Measurements from ENCODE around the gene PIK3C3.
"Not testable (repeated sequence)": the region's sequence is repeated elsewhere in the genome, so short reads cannot be mapped to it uniquely, and the experiment has no call there.

Gene PIK3C3

DNA sequence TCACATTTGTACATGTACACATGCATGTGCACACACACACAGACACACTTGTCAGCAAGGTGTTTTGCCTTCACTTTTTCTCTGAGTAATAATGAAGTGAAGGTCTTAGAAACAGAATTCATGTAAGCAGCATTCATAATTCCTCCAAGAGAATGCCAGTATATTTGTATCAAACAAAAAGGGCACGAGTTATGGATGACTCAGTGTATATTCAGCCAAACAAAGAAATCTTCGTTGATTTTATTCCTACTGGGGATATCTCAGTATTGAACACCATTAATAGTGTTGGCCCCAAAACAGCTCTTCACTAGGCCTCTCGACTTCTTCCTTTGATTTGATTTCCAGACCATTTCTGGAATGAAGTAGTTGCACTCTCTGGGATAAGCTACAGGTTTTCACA, 125.3 kb downstream of the PIK3C3 start:
- DNase-seq: no peak

DNA sequence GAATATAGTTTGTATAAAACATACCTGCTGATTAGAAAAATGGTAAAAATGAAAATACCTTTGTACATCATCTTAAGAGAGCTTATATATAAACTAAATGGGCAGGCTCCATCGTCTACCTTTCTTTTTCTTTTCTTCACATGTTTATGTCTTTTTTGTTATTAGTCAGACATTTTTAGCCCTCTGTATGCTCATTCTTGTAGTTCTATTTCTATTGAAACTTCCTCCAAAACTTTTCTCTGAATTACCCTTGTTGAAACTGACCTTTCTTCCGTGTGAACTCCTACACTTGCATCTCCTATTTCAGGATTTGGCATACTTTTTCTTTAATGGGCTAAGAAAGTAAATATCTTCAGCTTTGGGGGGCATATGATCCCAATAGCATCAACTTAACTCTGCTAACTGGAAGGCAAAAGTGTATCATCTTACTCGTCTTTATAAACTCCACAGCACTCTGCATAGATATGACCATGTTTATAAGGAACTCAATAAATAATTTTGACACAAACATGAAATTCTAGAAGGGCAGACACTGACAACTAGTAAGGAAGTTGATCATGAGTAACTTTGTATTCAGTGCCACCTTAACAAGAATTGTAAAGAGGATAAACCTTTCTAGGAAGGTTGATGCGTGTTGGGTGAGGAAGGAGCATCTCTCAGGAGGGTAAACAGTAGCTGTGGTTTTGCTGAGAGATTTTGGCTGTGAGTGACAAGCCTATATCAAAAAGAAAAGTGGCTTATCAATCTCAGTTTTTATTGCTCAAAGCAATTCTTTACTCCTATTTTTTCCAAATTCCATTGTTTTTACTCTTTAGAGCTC, 127.6 kb downstream of the PIK3C3 start:
- no peak for DNase-seq

DNA sequence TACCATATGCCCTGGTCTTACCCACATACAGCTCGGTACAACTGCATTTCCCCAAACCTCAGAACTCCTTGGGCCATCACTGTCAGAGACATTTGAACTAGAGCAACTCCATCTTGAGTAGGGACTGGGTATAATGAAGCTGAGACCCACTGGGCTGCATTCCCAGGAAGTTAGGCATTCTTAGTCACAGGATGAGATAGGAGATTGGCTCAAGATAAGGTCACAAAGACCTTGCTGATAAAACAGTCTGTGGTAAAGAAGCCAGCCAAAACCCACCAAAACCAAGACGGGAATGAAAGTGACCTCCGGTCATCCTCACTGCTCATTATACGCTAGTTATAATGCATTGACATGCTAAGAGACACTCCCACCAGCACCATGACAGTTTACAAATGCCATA, 131.3 kb downstream of the PIK3C3 start:
- no peak for DNase-seq

DNA sequence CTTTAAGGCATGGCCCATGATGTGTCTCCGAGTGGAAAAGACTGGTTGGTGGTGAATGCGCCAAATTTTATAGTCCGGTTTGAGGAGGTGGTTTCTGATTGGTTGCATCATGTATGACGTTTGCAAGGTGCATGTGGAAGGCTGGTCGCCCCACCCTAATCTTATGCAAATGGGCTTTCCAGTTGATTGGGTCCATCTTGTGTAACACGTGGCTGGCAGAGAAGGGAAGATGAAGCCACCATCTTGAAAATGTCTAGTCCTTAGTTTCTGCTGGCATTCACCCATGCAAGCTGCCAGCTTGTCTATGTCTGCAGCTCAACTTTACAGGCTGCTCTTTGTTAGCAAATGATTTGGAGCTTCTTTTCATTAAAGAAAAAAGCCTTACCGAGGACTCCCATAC, 132.2 kb downstream of the PIK3C3 start:
- peak in 1 of 2 experiments; percentile 0 for DNase-seq

DNA sequence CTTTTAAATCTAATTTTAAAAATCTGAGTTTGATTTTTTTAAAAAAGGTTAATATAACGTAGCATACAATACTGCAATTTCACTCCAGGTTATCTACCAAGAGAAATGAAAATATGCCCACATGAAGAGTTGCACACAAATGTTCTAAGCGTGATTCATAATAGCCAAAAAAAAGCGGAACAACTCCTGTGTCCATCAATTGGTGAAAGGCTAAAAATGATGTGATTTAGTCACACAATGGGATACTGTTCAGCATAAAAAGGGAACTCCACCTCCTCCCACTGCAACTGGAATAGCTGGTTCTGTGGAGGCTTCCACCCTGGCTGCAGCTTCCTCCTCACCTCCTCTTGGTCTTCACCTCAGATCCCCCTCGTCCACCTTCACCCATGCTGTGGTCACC, 132.8 kb downstream of the PIK3C3 start:
- DNase-seq: no peak

DNA sequence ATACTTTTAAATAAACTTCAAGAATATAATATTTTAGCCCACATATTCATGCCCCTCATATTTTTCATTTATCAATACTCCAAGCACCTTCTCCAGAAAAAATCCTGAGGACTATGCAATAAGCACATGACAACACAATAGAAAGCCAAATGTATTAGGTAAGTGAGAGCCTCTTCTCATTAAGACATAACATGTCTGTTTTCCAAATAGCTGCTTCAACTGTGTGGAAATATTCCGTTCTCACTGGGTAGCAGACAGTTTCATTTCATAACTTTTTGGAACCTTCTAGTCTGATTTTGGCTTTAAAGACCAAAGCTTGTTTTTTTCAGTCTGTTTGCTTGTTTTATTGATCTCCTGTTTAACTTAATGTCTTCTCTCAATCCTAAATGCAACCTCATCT, 137.8 kb downstream of the PIK3C3 start:
- DNase-seq: no peak

DNA sequence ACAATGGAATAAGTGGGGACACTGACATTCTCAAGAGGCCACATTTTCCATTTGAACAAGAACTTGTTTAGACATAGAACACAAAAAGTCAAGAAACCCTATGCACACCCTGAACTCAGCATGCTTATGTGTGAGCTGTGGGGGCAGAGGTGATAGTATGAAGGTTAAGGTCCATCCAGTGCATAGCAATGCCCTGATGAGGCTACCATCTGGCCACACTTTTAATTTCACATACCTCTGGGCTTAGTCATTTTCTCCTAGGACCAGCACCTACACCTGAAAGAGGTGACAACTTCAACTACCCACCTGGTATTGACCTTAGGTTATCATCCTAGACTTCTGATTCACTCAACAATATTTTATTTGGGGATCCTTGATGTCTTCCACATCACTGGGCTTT, 139.8 kb downstream of the PIK3C3 start:
- no peak for DNase-seq

DNA sequence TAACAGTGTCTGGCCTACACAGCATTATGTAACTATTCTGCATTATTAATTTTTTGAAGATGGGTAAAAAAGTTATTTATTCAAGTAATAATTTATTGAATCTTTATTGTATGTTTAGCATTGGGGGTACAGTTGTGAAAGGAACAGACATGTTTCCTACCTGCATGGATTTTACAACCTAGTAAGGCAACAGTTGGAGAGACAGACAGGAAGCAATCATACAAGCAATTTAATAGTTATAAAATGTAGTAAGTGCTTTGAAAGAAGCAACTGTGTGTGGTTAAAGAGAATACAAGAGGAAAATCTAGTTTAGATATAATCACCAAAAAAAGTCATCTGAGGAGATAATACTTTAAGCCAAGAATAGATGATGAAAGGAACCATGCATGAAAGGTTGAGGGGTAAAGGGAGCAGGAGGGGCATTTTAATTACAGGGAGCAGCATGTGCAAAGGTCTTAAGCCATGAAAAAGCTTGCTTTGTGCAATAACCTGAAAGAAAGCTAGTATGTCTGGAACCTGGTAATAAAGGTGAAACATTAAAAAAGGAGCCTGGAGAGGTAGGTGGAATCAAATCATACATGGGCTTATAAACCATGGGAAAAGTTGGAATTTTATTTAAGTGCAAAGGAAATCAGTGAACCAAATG, 140.8 kb downstream of the PIK3C3 start:
- no peak for DNase-seq

DNA sequence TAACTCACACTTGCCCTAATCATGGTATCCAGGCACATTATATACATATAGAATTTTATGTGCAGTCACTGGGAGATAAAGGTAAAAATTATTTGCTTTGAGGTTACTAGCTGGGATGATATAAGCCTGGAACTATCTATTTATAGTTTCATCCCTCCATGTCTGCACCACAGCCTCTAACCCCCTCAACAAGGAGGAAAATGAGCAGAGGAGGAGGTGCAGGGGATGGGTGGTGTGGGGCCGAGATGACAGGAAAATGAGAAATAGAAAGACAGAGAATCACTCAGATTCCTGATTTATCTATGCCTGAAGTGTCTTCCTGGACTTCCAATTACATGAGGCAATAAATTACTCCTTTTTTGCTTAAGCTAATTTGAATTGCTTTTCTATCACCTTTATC, 145.2 kb downstream of the PIK3C3 start:
- DNase-seq: no peak

DNA sequence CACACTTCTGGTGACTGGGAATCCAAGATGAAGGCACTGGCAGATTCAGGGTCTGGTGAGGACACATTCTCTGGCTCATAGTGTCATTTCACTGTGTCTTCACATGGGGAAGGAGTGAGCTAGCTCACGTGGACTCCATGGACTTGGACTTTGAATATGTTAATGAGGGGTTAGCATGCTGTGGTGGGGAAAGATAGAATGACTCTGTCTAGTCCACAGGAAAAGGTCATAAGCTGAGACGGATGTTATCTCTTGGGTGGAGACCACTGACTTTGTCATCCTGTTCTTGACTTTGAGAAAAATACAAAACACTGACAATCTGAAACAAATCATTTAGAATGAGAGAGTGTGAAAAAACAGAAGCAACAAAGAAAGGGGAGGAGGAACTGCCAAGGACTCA, 145.9 kb downstream of the PIK3C3 start:
- no peak for DNase-seq

DNA sequence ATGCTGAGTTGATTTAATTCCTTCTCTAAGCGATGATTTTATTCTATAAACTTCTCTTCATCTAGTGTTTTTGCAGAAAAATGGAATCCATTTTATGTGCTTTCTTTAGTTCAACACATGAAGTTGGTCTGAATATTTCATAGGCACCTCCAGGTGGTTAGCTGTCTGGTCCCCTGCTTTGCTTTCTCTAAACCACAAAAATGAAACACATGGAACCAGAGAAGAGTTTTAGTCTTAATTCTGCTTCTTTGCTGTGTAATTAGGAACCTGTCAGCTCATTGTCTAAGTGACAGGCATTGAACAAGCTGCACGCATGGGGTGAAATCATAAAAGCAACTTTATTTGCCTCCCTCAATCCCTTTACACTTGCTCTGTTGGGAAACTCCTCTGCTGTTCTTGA, 150.4 kb downstream of the PIK3C3 start:
- no peak for DNase-seq

DNA sequence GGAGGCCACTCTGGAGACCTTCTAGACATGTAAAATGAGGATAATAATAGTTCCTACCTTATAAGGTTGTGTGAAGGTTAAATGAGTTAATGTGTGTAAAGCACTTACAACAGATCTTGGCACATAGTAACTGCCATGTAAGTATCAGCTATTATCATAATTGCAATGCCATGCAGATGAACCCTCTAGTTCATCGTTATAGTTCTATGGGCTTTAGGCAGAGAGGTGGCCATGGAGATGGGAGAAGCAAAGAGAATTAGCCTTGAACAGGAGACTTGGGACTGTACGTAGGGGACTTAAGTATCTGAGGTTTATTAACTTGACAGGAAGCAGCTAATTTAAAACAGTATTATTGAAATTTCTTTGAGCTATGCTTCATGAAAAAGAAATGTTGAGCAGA, 151.8 kb downstream of the PIK3C3 start:
- DNase-seq: no peak

DNA sequence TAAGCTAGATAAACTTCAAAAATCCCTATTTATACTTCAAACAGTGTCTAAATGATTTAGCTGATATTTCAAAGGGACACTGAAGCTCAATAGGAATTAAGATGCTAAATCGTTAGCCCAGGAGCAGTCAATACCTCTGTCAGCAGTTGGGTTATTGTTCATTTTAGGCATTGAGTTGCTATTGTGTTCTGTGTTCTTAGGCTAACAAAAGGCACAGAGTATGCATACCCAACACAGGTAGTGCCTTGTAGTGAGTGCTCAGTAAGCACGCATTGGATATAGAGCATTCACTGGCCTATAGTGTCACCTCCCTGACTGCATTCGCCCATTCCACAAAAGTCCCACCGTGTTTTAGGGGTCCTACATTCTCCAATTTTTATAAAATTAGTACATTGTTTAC, 152.3 kb downstream of the PIK3C3 start:
- no peak for DNase-seq

DNA sequence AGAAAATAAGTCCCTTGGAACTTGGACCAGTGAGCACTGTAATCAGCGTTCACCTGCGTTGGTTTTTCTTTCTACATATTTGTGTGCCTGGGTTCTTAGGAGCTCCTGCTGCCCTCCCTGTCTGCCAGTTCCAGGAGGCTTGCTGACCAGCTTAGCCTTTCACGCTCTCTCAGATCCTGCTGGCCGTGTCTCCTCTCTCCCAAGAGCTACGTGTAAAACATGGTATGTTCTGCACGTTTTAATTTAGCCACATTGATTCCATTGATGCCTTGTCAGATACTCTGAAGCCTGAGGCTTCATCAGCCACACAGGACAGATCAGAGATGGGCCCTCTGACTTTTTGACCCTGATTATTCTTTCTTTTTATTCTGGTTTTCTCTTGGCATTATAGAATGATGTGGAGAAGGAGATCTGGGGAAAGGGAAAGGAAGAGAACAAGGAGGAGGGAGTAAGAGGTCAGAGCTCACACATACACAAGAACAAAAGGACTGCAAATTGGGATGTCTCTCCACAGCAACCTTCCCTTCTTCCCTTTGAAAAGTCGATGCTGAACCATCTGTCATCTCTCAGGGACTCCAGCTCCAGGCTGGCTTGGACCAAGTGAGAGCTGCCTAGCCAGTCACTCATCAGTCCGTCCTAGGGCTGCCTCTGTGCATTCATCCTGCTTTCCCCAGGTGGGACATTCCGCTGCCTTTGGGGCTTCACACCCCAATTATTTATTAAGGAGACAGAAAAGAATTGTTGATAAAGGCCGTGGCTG, 152.8 kb downstream of the PIK3C3 start:
- DNase-seq: peak in 1 of 2 experiments; percentile 46

DNA sequence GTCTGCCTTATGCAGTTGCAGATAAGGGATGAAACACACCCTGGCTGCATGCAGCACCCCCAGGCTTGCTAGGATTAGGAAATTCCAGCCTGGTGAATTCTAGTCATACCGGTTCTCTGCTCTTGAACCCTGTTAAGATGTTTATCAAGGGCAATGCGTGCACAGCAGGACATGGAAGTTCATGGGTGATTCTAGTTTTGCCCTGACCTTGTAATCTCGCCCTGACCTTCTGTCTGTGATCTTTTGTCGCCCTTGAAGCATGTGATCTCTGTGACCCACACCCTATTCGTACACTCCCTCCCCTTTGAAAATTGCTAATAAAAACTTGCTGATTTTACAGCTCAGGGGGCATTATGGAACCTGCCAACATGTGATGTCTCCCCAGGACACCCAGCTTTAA, 157.1 kb downstream of the PIK3C3 start:
- not testable (repeated sequence) for DNase-seq

DNA sequence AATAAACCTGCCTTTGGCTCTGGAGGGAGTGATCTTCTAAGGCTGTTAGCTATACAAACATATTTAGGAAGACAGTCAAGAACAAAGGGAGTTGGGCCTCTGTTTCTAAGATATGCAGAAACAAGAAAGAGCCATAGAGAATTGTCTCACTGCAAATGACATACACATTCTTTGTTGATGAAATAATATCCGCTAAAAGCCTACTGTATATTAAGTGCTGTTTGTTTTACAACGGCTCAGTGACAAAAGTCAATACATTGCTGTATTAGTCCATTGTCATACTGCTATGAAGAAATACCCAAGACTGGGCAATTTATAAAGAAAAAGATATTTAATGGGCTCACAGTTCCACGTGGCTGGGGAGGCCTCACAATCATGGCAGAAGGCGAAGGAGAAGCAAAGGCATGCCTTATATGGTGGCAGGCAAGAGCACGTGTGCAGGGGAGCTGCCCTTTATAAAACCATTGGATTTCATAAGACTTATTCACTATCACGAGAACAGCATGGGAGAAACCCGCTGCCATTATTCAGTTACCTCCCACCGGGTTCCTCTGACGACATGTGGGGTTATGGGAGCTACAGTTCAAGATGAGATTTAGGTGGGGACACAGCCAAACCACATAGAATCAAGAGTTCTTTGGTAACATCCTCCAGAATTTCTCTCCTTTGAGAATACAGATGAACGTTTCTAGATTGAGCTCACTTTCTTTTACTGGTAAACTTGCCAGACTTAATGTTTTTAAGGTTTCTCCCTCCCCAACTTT, 157.8 kb downstream of the PIK3C3 start:
- DNase-seq: no peak

DNA sequence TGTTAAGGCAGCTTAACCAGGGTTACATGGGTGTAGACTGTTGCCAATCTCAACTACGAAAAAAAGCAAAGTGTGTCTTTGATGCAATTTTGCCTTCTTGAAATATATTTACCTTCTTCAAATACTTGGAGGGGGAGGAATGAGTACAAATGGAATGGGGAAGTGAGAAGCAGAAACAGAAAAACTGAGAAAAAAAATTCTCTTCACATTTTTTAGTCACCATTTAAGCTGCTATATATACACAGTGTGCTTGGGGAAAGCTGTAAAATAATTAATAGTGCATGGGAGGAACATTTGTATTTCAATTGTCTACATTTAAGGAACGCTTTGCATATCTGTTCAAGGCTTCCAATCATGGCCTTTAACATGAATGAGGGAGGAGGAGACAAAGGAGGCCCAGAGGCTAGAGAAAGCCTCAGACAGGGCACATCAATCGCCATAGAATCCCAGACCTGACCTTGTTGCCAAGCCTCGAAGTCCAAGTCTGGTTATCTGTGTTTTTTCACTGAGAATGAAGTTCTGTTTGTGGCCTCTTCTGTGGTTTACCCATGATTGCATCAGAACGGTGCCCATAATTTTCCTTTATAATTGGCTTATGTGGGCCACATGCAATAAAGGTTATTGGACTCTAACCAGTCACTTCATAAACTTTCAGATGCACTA, 158.6 kb downstream of the PIK3C3 start:
- no peak for DNase-seq

DNA sequence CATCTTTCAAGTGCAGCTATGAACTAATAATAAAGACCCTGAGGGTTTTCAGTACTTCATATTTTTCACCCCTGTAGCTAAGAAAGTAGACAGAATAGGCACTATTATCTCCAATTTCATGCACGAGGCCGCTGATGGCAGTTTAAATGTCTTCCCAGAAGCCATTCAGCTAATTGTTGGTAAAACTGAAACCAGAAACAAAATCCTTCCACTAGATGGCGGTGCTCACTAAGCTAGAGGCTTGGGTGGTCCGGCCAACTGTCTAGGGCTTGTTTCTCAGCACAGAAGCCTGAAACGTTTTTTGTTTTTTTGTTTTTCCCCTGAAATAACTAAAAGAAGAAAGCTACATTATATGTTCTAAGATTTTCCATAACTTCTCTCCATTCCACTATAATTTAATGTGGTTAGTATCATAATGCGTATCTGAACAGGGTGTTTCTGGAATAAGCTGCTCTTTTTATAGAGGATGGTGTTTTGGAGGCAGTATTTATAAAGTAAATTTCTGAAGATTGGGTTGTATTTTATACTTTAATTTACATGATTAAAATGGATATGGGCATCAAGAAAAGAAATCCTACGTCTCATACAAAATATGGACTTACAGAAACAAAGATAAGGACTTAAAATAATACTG, 159.4 kb downstream of the PIK3C3 start:
- DNase-seq: peak; percentile 46 to 84

DNA sequence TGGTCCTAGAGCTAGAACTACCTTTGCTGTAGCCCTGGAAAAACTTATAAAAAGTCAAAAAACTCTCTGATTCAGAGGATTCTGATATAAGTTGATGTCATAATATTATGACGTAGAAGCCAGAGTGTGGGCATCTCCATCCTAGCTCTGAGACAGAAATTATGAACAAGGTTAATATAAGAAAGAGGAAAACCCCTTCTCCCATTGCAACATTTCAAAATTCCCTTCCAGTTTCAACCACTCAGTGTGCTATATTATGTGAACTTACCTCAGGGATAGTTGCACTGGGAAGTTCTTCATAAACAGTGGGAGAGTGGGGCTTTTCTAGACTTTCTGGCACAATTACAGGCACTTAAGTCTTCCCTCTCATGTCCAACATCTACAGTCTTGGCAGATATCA, 171.6 kb downstream of the PIK3C3 start:
- no peak for DNase-seq

DNA sequence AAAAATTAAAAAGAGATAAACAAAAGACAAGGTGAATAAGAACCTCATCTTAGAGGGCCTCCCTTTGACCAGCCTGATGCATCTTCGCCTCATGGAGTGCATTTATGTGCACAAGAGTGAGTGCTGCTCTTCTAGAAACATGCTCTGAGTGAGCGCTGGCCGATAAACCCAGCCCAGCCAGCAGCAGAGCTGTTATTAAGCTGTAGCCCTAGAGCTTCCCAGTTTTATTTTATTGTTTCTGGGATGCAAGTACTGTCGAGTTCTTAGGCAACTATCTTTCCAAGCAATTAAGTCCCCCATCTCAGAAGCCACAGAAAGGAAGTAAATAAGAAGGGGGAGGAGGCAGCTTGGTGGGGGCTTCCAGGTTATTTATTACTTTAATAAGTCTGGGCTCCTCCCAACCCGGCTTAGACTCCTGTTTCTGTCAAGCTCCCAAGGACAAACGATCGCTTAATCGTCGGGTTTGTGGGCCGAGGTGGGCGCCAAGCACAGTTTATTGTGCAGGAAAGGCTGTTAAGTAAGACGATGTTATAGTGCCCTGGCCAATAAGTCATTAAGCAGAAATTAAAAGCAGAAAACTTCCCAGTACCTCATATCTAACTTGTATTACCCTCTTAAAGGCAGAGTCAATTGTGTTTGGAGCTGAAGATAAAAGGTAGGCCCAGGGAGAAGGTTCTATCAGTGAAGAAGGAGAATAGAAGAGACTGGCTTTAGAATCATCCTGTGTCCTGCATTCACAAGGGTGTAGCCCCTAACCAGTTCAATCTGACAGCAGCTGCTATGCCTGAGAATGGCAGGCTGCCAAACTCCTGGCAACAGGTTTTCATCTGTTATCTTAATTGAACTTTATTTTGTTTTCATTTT, 176.3 kb downstream of the PIK3C3 start:
- peak; percentile 44 to 55 for DNase-seq

DNA sequence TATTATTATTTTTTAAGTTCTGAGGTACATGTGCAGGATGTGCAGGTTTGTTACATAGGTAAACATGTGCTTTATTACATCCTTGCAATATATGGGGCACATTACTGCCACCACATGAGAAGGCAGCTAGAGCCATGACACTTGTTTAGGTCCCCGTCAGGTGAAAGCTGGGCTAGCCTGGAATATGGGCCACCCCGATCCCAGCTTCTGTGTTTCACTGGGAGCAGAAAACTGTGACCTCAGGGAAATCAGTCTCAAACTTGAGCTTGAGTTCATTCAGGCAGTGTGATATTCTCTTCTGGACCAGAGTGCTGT, 176.9 kb downstream of the PIK3C3 start:
- DNase-seq: no peak

Measured in NCI-H524 (cell line).